AG04449 (cell line): ENCODE measurements around the gene RFX6.

Experiments used
- CTCF ChIA-PET: fragments of 350-600 bp; formaldehyde crosslinking; extraction: SDS; loops from one replicate; lab custom pipeline; 2021; ENCODE audit warnings: antibody characterized with exemption; lab: Yijun Ruan, JAX
- POLR2A ChIA-PET: fragments of 400-600, 350-600 bp; formaldehyde crosslinking; extraction: SDS; loops from one replicate; lab custom pipeline; 2020; ENCODE audit warnings: antibody characterized with exemption, inconsistent platforms; lab: Yijun Ruan, JAX
- DNase-seq: peaks from one replicate; pipeline ENCODE4 v3.0.0-alpha.2; 2010; ENCODE audit warnings: low read depth, low spot score
- H3K4me3 ChIP-seq: 2 replicates; pipeline ENCODE4 v1.5.1; 2011; ENCODE audit warnings: low read depth, mild to moderate bottlenecking, control low read depth, low read length
- TF ChIP-seq, protein P1 (sequence below): IDR thresholded peaks from one replicate; pipeline ENCODE4 v1.5.1; 2011; ENCODE audit warnings: mild to moderate bottlenecking, moderate library complexity, low read length, control low read depth, inconsistent platforms; ENCODE audit not compliant: insufficient read depth; ENCODE audit errors: missing control alignments

The RFX6 gene

GRCh38 chr6:116887168-116887567 is 10.1 kb downstream of the RFX6 start:
- ChIA-PET CTCF (no interaction called here), POLR2A (no interaction called here)
- H3K4me3 ChIP-seq, result no peak overlapping the region
- TF ChIP-seq, protein P1, sequence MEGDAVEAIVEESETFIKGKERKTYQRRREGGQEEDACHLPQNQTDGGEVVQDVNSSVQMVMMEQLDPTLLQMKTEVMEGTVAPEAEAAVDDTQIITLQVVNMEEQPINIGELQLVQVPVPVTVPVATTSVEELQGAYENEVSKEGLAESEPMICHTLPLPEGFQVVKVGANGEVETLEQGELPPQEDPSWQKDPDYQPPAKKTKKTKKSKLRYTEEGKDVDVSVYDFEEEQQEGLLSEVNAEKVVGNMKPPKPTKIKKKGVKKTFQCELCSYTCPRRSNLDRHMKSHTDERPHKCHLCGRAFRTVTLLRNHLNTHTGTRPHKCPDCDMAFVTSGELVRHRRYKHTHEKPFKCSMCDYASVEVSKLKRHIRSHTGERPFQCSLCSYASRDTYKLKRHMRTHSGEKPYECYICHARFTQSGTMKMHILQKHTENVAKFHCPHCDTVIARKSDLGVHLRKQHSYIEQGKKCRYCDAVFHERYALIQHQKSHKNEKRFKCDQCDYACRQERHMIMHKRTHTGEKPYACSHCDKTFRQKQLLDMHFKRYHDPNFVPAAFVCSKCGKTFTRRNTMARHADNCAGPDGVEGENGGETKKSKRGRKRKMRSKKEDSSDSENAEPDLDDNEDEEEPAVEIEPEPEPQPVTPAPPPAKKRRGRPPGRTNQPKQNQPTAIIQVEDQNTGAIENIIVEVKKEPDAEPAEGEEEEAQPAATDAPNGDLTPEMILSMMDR, result no peak
- no peak for DNase-seq

- TF ChIP-seq, protein P1, result no peak
- CTCF ChIA-PET, result no interaction called here
- POLR2A ChIA-PET, result no interaction called here
- DNase-seq, result no peak
- no peak overlapping the region for H3K4me3 ChIP-seq
Observed at GRCh38 chr6:116887894-116888293, 10.9 kb downstream of the RFX6 start.

GRCh38 chr6:116888732-116889360 is 11.8 kb downstream of the RFX6 start:
- DNase-seq, result no peak
- TF ChIP-seq, protein P1, result no peak
- no peak overlapping the region for H3K4me3 ChIP-seq
- CTCF ChIA-PET, result no interaction called here
- POLR2A ChIA-PET, result no interaction called here

DNA sequence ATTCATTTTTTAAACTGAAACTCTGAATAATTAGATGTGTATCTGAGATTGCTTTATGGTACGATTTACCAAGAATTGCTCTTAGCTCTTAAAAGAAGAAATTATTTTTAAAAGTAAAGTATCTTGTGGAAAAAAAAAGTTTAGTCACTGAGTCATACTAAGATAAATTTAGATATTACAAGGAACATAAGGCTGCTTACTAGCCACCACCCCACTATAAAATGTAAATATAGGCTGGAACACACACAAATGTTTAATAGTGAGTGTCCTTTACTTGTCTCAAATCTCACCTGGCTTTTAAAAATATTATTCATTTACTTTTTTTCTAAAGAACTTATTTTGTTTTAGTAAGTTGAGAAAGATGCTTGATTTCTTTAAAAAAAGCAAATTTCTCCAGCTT is 17.6 kb downstream of the RFX6 start:
- ChIA-PET POLR2A (no interaction called here), CTCF (no interaction called here)
- no peak for DNase-seq
- TF ChIP-seq, protein P1, result no peak
- no peak overlapping the region for H3K4me3 ChIP-seq

DNA sequence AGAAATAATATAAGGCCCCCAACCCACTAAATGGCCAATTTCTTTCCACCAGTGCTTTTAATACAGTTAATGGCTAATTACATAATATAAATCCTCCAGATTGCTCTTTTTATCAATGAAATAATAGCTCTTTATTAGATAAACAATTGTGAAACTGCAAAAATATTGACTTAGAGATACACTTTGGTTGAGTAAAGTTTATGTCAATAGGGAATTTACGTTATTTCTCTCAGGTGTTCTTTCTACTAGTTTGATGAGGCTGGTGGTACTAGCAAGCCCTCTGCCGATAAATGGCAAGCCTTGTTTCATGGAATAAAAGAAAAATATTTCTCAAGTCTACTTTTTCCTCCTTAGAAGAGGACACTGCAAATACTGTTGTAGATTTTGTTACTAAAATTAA is 18.9 kb downstream of the RFX6 start:
- CTCF ChIA-PET, result no interaction called here

DNA sequence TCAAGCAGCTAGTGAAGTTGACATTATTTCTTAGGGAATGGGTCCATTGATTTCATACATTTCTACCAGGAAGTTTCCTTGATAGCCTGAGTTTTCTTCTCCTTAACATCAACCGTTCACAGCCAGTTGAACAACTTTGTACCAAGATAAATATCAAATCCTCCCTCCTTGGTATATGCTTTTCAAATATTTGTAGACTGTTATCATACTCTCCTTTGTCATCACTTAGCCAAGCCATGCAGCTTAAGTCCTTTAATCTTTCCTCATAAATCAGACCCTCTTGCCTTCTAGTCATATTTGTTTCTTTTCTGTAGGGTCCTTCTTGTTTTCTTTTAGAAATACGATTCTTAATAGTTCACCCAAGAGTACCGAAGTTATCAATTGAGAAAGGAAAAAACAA is 25.6 kb downstream of the RFX6 start:
- TF ChIP-seq, protein P1, result no peak
- DNase-seq, result no peak
- H3K4me3 ChIP-seq, result no peak overlapping the region
- POLR2A ChIA-PET, result no interaction called here
- CTCF ChIA-PET, result no interaction called here

More for the DNA sequence above, 18.9 kb downstream of the RFX6 start:
- H3K4me3 ChIP-seq, result no peak overlapping the region
- TF ChIP-seq, protein P1, result no peak
- POLR2A ChIA-PET, result no interaction called here
- no peak for DNase-seq
